GM12878 (cell line): ENCODE results near the gene GALC. TPM values are rescaled to one million over a fixed set of nuclear protein-coding genes. Genes with fewer than 3 reads are reported as not detected.
A peak's percentile ranks its signal among the peaks of the same experiment; 100 is the strongest.

Source experiments
- ATAC-seq: fragments of 200-7000 bp; cut with Tn5 transposase; 3 replicates; pipeline ENCODE4 v1.9.1; 2020; ENCODE audit warnings: mild to moderate bottlenecking, moderate library complexity
- BruUV-seq: library from RNA; stranded (reverse); fragments of 400-500 nt; replicated peaks from 2 replicates; lab custom pipeline; 2021; lab: Mats Ljungman, UMichigan
- CTCF ChIA-PET: fragments of 300-600 bp; sonication (Branson Sonifier 250); formaldehyde crosslinking; extraction: SDS; loops from one replicate; lab custom pipeline; 2021; ENCODE audit warnings: inconsistent platforms; lab: Yijun Ruan, JAX
- POLR2A ChIA-PET: fragments of 350-600 bp; formaldehyde crosslinking; extraction: SDS; loops from one replicate; lab custom pipeline; 2021; ENCODE audit warnings: inconsistent platforms; lab: Charles Lee
- RAD21 ChIA-PET: fragments of 300-600 bp; sonication (Branson Sonifier 250); formaldehyde crosslinking; loops from one replicate; lab custom pipeline; 2023; ENCODE audit warnings: antibody characterized with exemption; ENCODE audit not compliant: unreplicated experiment; lab: Charles Lee
- SMC1A ChIA-PET: fragments of 300-600 bp; sonication (Branson Sonifier 250); formaldehyde crosslinking; loops from one replicate; lab custom pipeline; 2023; ENCODE audit not compliant: unreplicated experiment, uncharacterized antibody; lab: Charles Lee
- DNase-seq: peaks from one replicate; pipeline ENCODE4 v3.0.0-alpha.2; 2011; ENCODE audit warnings: low read depth, low spot score
- FAIRE-seq: peaks from 3 replicates; lab custom pipeline; 2011; peaks lifted over from hg19 to GRCh38; lab: Jason Lieb, UNC
- H2AFZ ChIP-seq: 2 replicates; pipeline ENCODE4 v1.6.0; 2011; ENCODE audit warnings: low read depth, low read length, control low read depth; ENCODE audit not compliant: control insufficient read depth
- H3K27ac ChIP-seq: 2 replicates; pipeline ENCODE4 v1.5.1; 2011; ENCODE audit warnings: control low read depth; ENCODE audit not compliant: control insufficient read depth, insufficient read depth
- H3K27me3 ChIP-seq, 2 experiments: replicated peaks in 1 of 2; 2 replicates each; pipeline versions ENCODE4 v1.6.0 to v1.6.1; 2011; ENCODE audit warnings: low read length in 1 of 2; ENCODE audit not compliant: control insufficient read depth in 2 of 2, insufficient read depth in 2 of 2
- H3K36me3 ChIP-seq, 2 experiments: 2 replicates each; pipeline ENCODE4 v1.5.1; 2011; ENCODE audit warnings: low read length in 1 of 2; ENCODE audit not compliant: control insufficient read depth in 2 of 2, insufficient read depth in 2 of 2
- H3K4me1 ChIP-seq: 2 replicates; pipeline ENCODE4 v1.6.1; 2011; ENCODE audit warnings: mild to moderate bottlenecking, low read length, moderate library complexity, mixed read lengths; ENCODE audit not compliant: control insufficient read depth, insufficient read depth
- H3K4me2 ChIP-seq: 2 replicates; pipeline ENCODE4 v1.6.0; 2011; ENCODE audit warnings: control low read depth; ENCODE audit not compliant: control insufficient read depth, insufficient read depth
- H3K4me3 ChIP-seq: fragments of 200-600 bp; sonication (generic); 2 replicates; pipeline ENCODE4 v1.5.1; 2016
- H3K79me2 ChIP-seq: 2 replicates; pipeline ENCODE4 v1.6.0; 2011; ENCODE audit warnings: low read length; ENCODE audit not compliant: control insufficient read depth, insufficient read depth
- H3K9ac ChIP-seq: 2 replicates; pipeline ENCODE4 v1.8.0; 2011; ENCODE audit warnings: low read length, control low read depth, mixed read lengths; ENCODE audit not compliant: control insufficient read depth, insufficient read depth
- H3K9me3 ChIP-seq: replicated peaks from 3 replicates; pipeline ENCODE4 v1.5.1; 2011; ENCODE audit warnings: mild to moderate bottlenecking, low read length; ENCODE audit not compliant: control insufficient read depth, insufficient read depth
- H4K20me1 ChIP-seq: 2 replicates; pipeline ENCODE4 v1.6.0; 2011; ENCODE audit not compliant: control insufficient read depth, insufficient read depth
- ATF7 ChIP-seq: fragments of 450-650 bp; IDR thresholded peaks from 2 replicates; pipeline ENCODE4 v1.6.1; 2016; ENCODE audit warnings: low read depth, mild to moderate bottlenecking
- BRCA1 ChIP-seq: IDR thresholded peaks from 2 replicates; pipeline ENCODE4 v1.6.1; 2011; ENCODE audit warnings: low read depth, low read length, improper control_type of control experiment
- CBFB ChIP-seq: IDR thresholded peaks from 2 replicates; pipeline ENCODE4 v1.6.1; 2016; ENCODE audit warnings: antibody characterized with exemption, low read depth
- CREM ChIP-seq: IDR thresholded peaks from 2 replicates; pipeline ENCODE4 v1.6.1; 2014; ENCODE audit warnings: antibody characterized with exemption, low read depth
- HDAC6 ChIP-seq: fragments of 200-600 bp; sonication (generic); IDR thresholded peaks from one replicate; pipeline ENCODE4 v1.8.0; 2017; ENCODE audit warnings: antibody characterized with exemption; ENCODE audit not compliant: unreplicated experiment
- LARP7 ChIP-seq: fragments of 450-650 bp; IDR thresholded peaks from 2 replicates; pipeline ENCODE4 v1.6.1; 2017; ENCODE audit warnings: mild to moderate bottlenecking
- NFXL1 ChIP-seq: fragments of 450-650 bp; IDR thresholded peaks from 2 replicates; pipeline ENCODE4 v1.6.1; 2017; ENCODE audit warnings: antibody characterized with exemption, mild to moderate bottlenecking, borderline replicate concordance
- NR2C1 ChIP-seq: fragments of 450-650 bp; IDR thresholded peaks from 2 replicates; pipeline ENCODE4 v1.6.1; 2017; ENCODE audit warnings: antibody characterized with exemption, mild to moderate bottlenecking, moderate library complexity
- PAX8 ChIP-seq: fragments of 450-650 bp; IDR thresholded peaks from 2 replicates; pipeline ENCODE4 v1.6.1; 2017; ENCODE audit warnings: mild to moderate bottlenecking, moderate library complexity
- POU2F2 ChIP-seq: IDR thresholded peaks from 3 replicates; pipeline ENCODE4 v1.6.1; 2011; ENCODE audit warnings: low read depth, mild to moderate bottlenecking, low read length, borderline replicate concordance
- RCOR1 ChIP-seq: conservative IDR thresholded peaks from 2 replicates; pipeline ENCODE4 v1.6.1; 2012; ENCODE audit warnings: low read depth, low read length, improper control_type of control experiment
- SKIL ChIP-seq: fragments of 450-650 bp; IDR thresholded peaks from 2 replicates; pipeline ENCODE4 v1.6.1; 2017; ENCODE audit warnings: mild to moderate bottlenecking, low read depth, inconsistent platforms; ENCODE audit not compliant: poor library complexity, severe bottlenecking
- SUPT20H ChIP-seq: IDR thresholded peaks from 2 replicates; pipeline ENCODE4 v1.6.1; 2011; ENCODE audit warnings: low read depth, mild to moderate bottlenecking, low read length, moderate library complexity, borderline replicate concordance; ENCODE audit not compliant: control insufficient read depth
- SUZ12 ChIP-seq: fragments of 200-600 bp; sonication (generic); IDR thresholded peaks from one replicate; pipeline ENCODE4 v1.6.1; 2018; ENCODE audit warnings: antibody characterized with exemption, mild to moderate bottlenecking; ENCODE audit not compliant: unreplicated experiment
- ZBTB33 ChIP-seq: fragments of 450-650 bp; IDR thresholded peaks from 2 replicates; pipeline ENCODE4 v1.6.1; 2017; ENCODE audit warnings: mild to moderate bottlenecking
- WGBS: methylation state at CpG from one replicate; pipeline ENCODE4 v1.1.6; 2016; ENCODE audit warnings: low lambda C conversion rate; ENCODE audit not compliant: insufficient replicate concordance, insufficient coverage; ENCODE audit errors: missing lambda C conversion rate; 5-methylcytosine and 5-hydroxymethylcytosine counted together
- in situ Hi-C: fragments of 300-500 bp; cut with MboI; formaldehyde crosslinking; loops from 9 replicates; pipeline ENCODE4 v1.14.3; 2018; ENCODE audit warnings: mixed read lengths
- intact Hi-C: fragments of 100-400 bp; cut with micrococcal nuclease; formaldehyde crosslinking; loops from one replicate; pipeline ENCODE4 v1.14.2; 2022; ENCODE audit not compliant: unreplicated experiment
- polyA plus RNA-seq, 11 experiments: library from polyadenylated mRNA; depleted of rRNA in 4 of 11; unstranded in 6 of 11; stranded (reverse) in 5 of 11; fragments of >200 nt; fragmentation: Nextera tagmentation in 4 of 11; fragmentation: Illumina TruSeq in 1 of 11; extraction: Ambion mirVana in 4 of 11; extraction: Trizol in 1 of 11; gene quantifications; 1 replicate in 1 of 11; 2 replicates in 10 of 11; pipeline versions ENCODE4 v1.2.1 to v1.2.3, GENCODE V29; 2011 to 2016; ENCODE audit warnings: inconsistent platforms in 2 of 11, missing spikeins in 2 of 11, low read depth in 1 of 11
- total RNA-seq, 4 experiments: library from RNA; depleted of rRNA in 3 of 4; stranded (reverse); fragments of >200 nt in 3 of 4; fragmentation: Illumina TruSeq in 1 of 4; extraction: Trizol in 1 of 4; gene quantifications; 2 replicates each; pipeline versions ENCODE4 v1.2.1 to v1.2.3, GENCODE V29; 2013 to 2021
- TF ChIP-seq, protein P1 (sequence below): fragments of 450-650 bp; IDR thresholded peaks from 2 replicates; pipeline ENCODE4 v1.6.1; 2014; ENCODE audit warnings: mild to moderate bottlenecking
- TF ChIP-seq, protein P2 (sequence below): IDR thresholded peaks from 2 replicates; pipeline ENCODE4 v1.6.1; 2011; ENCODE audit warnings: low read depth, mild to moderate bottlenecking, low read length, moderate library complexity, borderline replicate concordance; ENCODE audit errors: extremely low read depth

Gene GALC
- total and polyA plus RNA-seq, 10 of the 15 experiments (the other 5 are each of a cell fraction or from before 2014, with no cell fraction given): 1.3 to 14.0 (median 4.5) TPM

GRCh38 chr14:88005978-88006851, 13.2 kb upstream of the GALC start:
- SMC1A ChIA-PET: interaction anchor here (1.0 to 9.7 kb wide), 5 partner anchors 9 to 59 kb away, joined by 4 to 158 read pairs (median 11); partner anchors contain the start of gene GALC
- under 1% methylated on average over 13 of the region's 13 CpGs for WGBS
- DNase-seq (peak; percentile 77), ATAC-seq (peak; percentile 83), FAIRE-seq (peak; percentile 81)
- Histone ChIP-seq H3K9ac (peak overlapping the region; percentile 80), H3K4me1 (peaks cover 16% of the 10 kb centered on the region), H2AFZ (peak overlapping the region; percentile 38), H3K27me3 (no peaks in the 10 kb centered on the region), H4K20me1 (no peaks in the 10 kb centered on the region), H3K9me3 (no peaks in the 10 kb centered on the region; the same call in 2 of the 3 replicates), H3K79me2 (peaks cover 45% of the 10 kb centered on the region), H3K4me2 (peak overlapping the region; percentile 81), H3K4me3 (peak overlapping the region; percentile 72), H3K27ac (peak overlapping the region; percentile 87), H3K36me3 (no peaks in the 10 kb centered on the region)
- CTCF ChIA-PET: interaction anchor here (0.6 to 1.9 kb wide), 6 partner anchors 8 to 163 kb away, joined by 3 to 14 read pairs (median 6); no protein-coding TSS in a partner anchor
- intact Hi-C loops: loop anchor here (1.0 kb wide), 1 partner anchor 11 kb away; no protein-coding TSS in a partner anchor
- in situ Hi-C loops: no loop called here
- RAD21 ChIA-PET: interaction anchor here (1.7 to 6.3 kb wide), 2 partner anchors 8 to 12 kb away, joined by 6 to 107 read pairs; partner anchors contain the start of gene GALC
- POLR2A ChIA-PET: interaction anchor here (0.7 to 10.0 kb wide), 3 partner anchors 12 to 23 kb away, joined by 3 to 122 read pairs (median 4); partner anchors contain the start of gene GALC
- BruUV-seq: TSS peak; percentile 95
- peak; percentile 78 for TF ChIP-seq SKIL
- peak; percentile 82; the same call in 1 of the 2 replicates for TF ChIP-seq RCOR1
- peak; percentile 89 for TF ChIP-seq CREM
- TF ChIP-seq POU2F2: peak; percentile 61
- TF ChIP-seq PAX8: 0 out of 2 replicates have a peak, but pooled peaks have one; percentile 10
- no peak for TF ChIP-seq NFXL1
- TF ChIP-seq, protein P1, sequence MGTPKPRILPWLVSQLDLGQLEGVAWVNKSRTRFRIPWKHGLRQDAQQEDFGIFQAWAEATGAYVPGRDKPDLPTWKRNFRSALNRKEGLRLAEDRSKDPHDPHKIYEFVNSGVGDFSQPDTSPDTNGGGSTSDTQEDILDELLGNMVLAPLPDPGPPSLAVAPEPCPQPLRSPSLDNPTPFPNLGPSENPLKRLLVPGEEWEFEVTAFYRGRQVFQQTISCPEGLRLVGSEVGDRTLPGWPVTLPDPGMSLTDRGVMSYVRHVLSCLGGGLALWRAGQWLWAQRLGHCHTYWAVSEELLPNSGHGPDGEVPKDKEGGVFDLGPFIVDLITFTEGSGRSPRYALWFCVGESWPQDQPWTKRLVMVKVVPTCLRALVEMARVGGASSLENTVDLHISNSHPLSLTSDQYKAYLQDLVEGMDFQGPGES: no peak
- no peak; the same call in 1 of the 2 replicates for TF ChIP-seq NR2C1
- no peak for TF ChIP-seq BRCA1
- no peak for TF ChIP-seq ZBTB33
- TF ChIP-seq SUZ12: no peak
- no peak for TF ChIP-seq HDAC6
- TF ChIP-seq CBFB: peak; percentile 97
- TF ChIP-seq, protein P2, sequence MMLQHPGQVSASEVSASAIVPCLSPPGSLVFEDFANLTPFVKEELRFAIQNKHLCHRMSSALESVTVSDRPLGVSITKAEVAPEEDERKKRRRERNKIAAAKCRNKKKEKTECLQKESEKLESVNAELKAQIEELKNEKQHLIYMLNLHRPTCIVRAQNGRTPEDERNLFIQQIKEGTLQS: no peak
- no peak for TF ChIP-seq LARP7
- TF ChIP-seq SUPT20H: no peak
- peak; percentile 80 for TF ChIP-seq ATF7
